ENCODE results near the gene C1QTNF5. TPM values are rescaled to one million over a fixed set of nuclear protein-coding genes. Genes with fewer than 3 reads are reported as not detected.

The C1QTNF5 gene
- total and polyA plus RNA-seq, 2 experiments from 2014 or later: 4.5 to 27.9 TPM

DNA sequence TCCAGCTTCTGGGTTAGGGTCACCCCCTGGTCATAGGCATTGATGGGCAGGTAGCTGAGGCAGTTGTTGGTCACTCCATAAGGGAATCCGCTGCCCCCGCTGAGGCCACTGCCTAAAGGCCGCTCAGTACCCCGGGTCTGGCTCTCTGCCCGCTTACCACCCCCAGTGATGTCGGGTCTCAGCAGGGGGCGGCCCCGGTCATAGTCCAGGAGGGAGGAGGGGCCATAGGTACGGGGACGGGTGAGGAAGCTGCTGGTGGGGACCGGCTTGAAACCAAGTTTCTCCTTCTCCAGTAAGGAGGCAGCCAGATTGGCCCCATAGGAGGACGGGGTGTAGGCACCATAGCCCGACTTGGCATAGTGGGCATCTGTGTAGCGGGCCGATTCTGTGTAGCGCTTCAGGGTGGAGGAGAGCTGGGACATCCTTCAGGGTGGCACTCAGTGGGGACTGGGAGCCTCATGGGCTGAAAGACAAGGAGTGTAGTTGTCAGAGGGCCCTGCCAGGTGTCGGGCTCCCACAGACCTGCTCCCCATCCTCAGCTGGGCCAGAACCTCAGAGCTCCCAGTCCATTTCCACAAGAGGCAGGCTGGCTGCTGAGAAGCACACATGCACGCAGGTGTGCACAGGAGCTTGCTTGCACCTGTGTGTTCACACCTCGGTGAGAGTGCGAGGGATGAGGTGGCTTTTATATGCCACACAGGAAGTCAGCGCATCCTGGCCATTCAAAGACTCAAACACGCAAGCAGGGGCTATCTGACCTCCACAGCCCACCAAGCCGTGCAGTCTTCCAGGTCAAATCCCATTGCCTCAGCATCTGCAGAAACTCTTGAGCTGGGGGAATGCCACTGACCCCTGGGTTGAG is 32.6 kb upstream of the C1QTNF5 start:
- TF ChIP-seq EZH2 (IDR thresholded peaks at IDR 0.05; ENCODE audit: insufficient read depth, poor library complexity, severe bottlenecking) (no peak), EZH2phosphoT487 (IDR thresholded peaks at IDR 0.05; ENCODE audit: insufficient read depth, low read depth) (no peak)
- 82 to 85% methylated on average over 21 to 23 of the region's 23 CpGs for WGBS, 2 experiments (ENCODE audit: low coverage in 1 of 2, low lambda C conversion rate in 2 of 2, missing lambda C conversion rate in 2 of 2)
- peaks cover 23% of the 10 kb centered on the region for H3K4me1 ChIP-seq (ENCODE audit: insufficient read depth)

DNA sequence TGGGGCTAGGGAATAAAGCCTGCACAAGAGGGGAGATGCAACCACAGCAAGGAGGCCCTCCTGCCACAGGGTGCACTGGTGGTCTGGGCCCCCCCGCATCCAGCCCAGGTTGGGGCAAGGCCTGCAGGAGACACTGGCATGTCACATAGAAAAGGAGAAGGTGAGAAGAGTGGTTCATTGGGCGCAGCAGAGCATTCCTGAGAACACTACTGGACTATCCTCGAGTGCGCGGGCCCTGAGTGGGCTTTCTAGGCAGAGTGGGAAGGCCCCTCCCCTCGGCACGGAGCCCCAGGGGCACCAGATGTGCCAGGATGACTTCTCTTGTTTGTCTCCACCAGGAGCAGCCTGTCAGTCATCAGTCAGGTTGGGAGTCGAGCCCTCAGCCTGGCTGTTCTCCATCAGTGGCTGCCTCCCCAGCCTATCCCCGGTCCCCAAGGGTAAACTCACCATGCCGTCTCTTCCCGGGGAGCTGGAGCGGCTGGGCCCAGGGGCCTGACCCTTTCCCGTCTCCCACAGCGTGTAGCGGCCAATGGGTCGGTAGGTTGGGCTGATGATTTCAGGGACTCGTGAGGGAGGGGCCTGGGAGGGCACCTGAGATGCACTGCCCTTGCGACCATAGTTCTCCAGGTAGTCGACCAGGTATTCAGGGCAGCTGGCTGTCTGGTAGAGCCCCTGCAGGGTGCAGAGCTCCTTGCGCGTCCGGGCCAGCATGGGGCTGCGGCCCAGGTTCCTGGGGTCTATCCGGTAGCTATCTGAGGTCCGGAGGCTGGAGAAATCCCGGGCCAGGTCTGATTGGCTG is 31.8 kb upstream of the C1QTNF5 start:
- TF ChIP-seq EZH2phosphoT487 (IDR thresholded peaks at IDR 0.05; ENCODE audit: insufficient read depth, low read depth): no peak
- no peak for TF ChIP-seq EZH2 (IDR thresholded peaks at IDR 0.05; ENCODE audit: insufficient read depth, poor library complexity, severe bottlenecking)
- WGBS, 2 experiments (ENCODE audit: low coverage in 1 of 2, low lambda C conversion rate in 2 of 2, missing lambda C conversion rate in 2 of 2): 86 to 92% methylated on average over 26 of the region's 26 CpGs
- Histone ChIP-seq H3F3A (ENCODE audit: insufficient read depth) (no peaks in the 10 kb centered on the region), H3K4me3 (no peak overlapping the region), H3K4me2 (ENCODE audit: unreplicated experiment) (no peak overlapping the region), H3K4me1 (ENCODE audit: insufficient read depth) (peaks cover 23% of the 10 kb centered on the region), H2AFZ (no peak overlapping the region), H3K36me3 (ENCODE audit: low read depth) (no peaks in the 10 kb centered on the region), H3K79me2 (ENCODE audit: insufficient read depth) (no peaks in the 10 kb centered on the region), H4K20me1 (ENCODE audit: insufficient read depth) (no peaks in the 10 kb centered on the region), H3K27me3 (replicated peaks; ENCODE audit: insufficient read depth) (no peaks in the 10 kb centered on the region; the same call in 1 of the 2 replicates), H3K9ac (no peak overlapping the region), H3K9me3 (ENCODE audit: low read depth) (no peaks in the 10 kb centered on the region), H3K9me2 (ENCODE audit: insufficient read depth) (no peaks in the 10 kb centered on the region), H3K27ac (no peak overlapping the region)
- no peak for DNase-seq
- in situ Hi-C loops (cut with MboI): no loop called here

More for the DNA sequence above, 32.6 kb upstream of the C1QTNF5 start:
- Histone ChIP-seq H3K4me3 (no peak overlapping the region), H3K9me3 (ENCODE audit: low read depth) (no peaks in the 10 kb centered on the region), H3K9me2 (ENCODE audit: insufficient read depth) (no peaks in the 10 kb centered on the region), H4K20me1 (ENCODE audit: insufficient read depth) (no peaks in the 10 kb centered on the region), H3K36me3 (ENCODE audit: low read depth) (no peaks in the 10 kb centered on the region), H3K4me2 (ENCODE audit: unreplicated experiment) (no peak overlapping the region), H3F3A (ENCODE audit: insufficient read depth) (no peaks in the 10 kb centered on the region), H3K27ac (no peak overlapping the region), H3K27me3 (replicated peaks; ENCODE audit: insufficient read depth) (no peaks in the 10 kb centered on the region; the same call in 1 of the 2 replicates), H2AFZ (no peak overlapping the region), H3K79me2 (ENCODE audit: insufficient read depth) (no peaks in the 10 kb centered on the region), H3K9ac (no peak overlapping the region)
- DNase-seq: no peak
- in situ Hi-C loops (cut with MboI): no loop called here

DNA sequence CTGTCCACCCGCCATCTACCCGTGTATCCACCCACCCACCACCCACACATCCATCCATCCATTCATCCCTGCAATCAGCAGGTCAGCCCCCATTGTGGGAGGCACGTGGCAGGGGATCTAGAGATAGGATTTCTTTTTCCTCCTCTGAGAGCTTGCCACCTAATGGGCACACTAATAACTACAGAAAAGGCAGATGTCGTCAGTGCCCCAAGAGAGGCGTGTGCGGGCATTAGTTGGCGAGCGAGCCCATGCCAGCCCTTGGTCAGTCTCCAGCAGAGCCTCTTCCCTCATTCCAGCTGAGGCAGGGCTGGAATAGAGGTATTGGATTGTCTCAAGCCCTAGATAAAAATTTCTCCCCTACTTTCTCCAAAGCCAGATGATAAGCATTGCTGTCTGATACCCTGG is 31.1 kb upstream of the C1QTNF5 start:
- Histone ChIP-seq H3K36me3 (ENCODE audit: low read depth) (no peaks in the 10 kb centered on the region), H3K27ac (no peak overlapping the region), H3K9me2 (ENCODE audit: insufficient read depth) (no peaks in the 10 kb centered on the region), H3K79me2 (ENCODE audit: insufficient read depth) (no peaks in the 10 kb centered on the region), H3K4me2 (ENCODE audit: unreplicated experiment) (no peak overlapping the region), H3K4me3 (no peak overlapping the region), H3K27me3 (replicated peaks; ENCODE audit: insufficient read depth) (no peaks in the 10 kb centered on the region; the same call in 1 of the 2 replicates), H3K4me1 (ENCODE audit: insufficient read depth) (peaks cover 23% of the 10 kb centered on the region), H3K9me3 (ENCODE audit: low read depth) (no peaks in the 10 kb centered on the region), H3F3A (ENCODE audit: insufficient read depth) (no peaks in the 10 kb centered on the region), H3K9ac (no peak overlapping the region), H2AFZ (no peak overlapping the region), H4K20me1 (ENCODE audit: insufficient read depth) (no peaks in the 10 kb centered on the region)
- 74 to 76% methylated on average over 8 of the region's 8 CpGs for WGBS, 2 experiments (ENCODE audit: low coverage in 1 of 2, low lambda C conversion rate in 2 of 2, missing lambda C conversion rate in 2 of 2)
- no peak for DNase-seq
- TF ChIP-seq EZH2phosphoT487 (IDR thresholded peaks at IDR 0.05; ENCODE audit: insufficient read depth, low read depth) (no peak), EZH2 (IDR thresholded peaks at IDR 0.05; ENCODE audit: insufficient read depth, poor library complexity, severe bottlenecking) (no peak)
- in situ Hi-C loops (cut with MboI): no loop called here

DNA sequence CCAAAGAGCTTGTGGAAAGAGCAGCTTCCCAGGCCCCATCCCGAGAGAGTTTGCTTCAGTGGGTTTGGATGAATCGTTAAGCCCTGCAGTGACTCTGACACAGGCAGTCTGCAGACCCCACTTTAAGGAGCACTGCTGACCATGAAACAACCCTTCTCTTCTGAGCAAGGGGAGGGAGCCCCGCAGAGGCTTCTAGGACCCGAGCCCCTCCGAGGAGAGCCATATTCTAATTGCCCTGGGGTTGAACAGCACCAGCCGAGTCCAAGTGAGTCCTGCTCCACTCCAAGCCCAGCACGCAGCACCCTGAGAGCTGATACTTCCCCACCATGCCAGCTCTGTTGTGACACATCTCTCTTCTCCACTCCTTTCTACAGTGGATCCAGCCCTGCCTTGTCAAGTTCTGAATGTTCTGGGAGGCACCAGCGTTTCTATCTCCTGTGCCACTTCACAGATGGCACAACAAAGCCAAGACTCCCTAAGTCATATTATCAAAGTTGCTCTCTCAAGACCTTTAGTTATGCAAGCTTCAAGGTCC is 30.5 kb upstream of the C1QTNF5 start:
- 68 to 79% methylated on average over 8 of the region's 8 CpGs for WGBS, 2 experiments (ENCODE audit: low coverage in 1 of 2, low lambda C conversion rate in 2 of 2, missing lambda C conversion rate in 2 of 2)
- no peak for DNase-seq
- Histone ChIP-seq H3K27ac (no peak overlapping the region), H3K4me2 (ENCODE audit: unreplicated experiment) (no peak overlapping the region), H3K4me1 (ENCODE audit: insufficient read depth) (peaks cover 19% of the 10 kb centered on the region), H3F3A (ENCODE audit: insufficient read depth) (no peaks in the 10 kb centered on the region), H3K4me3 (no peak overlapping the region), H4K20me1 (ENCODE audit: insufficient read depth) (no peaks in the 10 kb centered on the region), H3K9me2 (ENCODE audit: insufficient read depth) (no peaks in the 10 kb centered on the region), H3K36me3 (ENCODE audit: low read depth) (no peaks in the 10 kb centered on the region), H3K9ac (no peak overlapping the region), H3K27me3 (replicated peaks; ENCODE audit: insufficient read depth) (no peaks in the 10 kb centered on the region; the same call in 1 of the 2 replicates), H3K9me3 (ENCODE audit: low read depth) (no peaks in the 10 kb centered on the region), H3K79me2 (ENCODE audit: insufficient read depth) (no peaks in the 10 kb centered on the region), H2AFZ (no peak overlapping the region)
- TF ChIP-seq EZH2 (IDR thresholded peaks at IDR 0.05; ENCODE audit: insufficient read depth, poor library complexity, severe bottlenecking) (no peak), EZH2phosphoT487 (IDR thresholded peaks at IDR 0.05; ENCODE audit: insufficient read depth, low read depth) (no peak)
- in situ Hi-C loops (cut with MboI): no loop called here

Data from GM23248 (cell line).